Astrocyte (in vitro differentiated cells and primary cell): Measurements from ENCODE around the gene TMEM107. TPM values are rescaled to one million over a fixed set of nuclear protein-coding genes. Genes with fewer than 3 reads are reported as not detected.

Experiments
- DNase-seq: peaks from one replicate; pipeline ENCODE4 v3.0.0-alpha.2; 2010; ENCODE audit warnings: low read depth
- FAIRE-seq: peaks from 2 replicates; lab custom pipeline; 2011; peaks lifted over from hg19 to GRCh38; lab: Jason Lieb, UNC
- H2AFZ ChIP-seq: 2 replicates; pipeline ENCODE4 v1.6.0; 2012; ENCODE audit warnings: low read depth, low read length, inconsistent platforms
- H3K27ac ChIP-seq: 2 replicates; pipeline ENCODE4 v1.5.1; 2011; ENCODE audit warnings: low read depth, low read length, inconsistent platforms
- H3K27me3 ChIP-seq: 2 replicates; pipeline ENCODE4 v1.6.0; 2011; ENCODE audit warnings: low read length, inconsistent platforms; ENCODE audit not compliant: insufficient read depth
- H3K36me3 ChIP-seq: 2 replicates; pipeline ENCODE4 v1.5.1; 2011; ENCODE audit warnings: low read length, inconsistent platforms; ENCODE audit not compliant: insufficient read depth
- H3K4me1 ChIP-seq: 2 replicates; pipeline ENCODE4 v1.5.1; 2011; ENCODE audit warnings: low read length, inconsistent platforms; ENCODE audit not compliant: insufficient read depth
- H3K4me2 ChIP-seq: 2 replicates; pipeline ENCODE4 v1.6.0; 2012; ENCODE audit warnings: low read length, inconsistent platforms
- H3K4me3 ChIP-seq: 2 replicates; pipeline ENCODE4 v1.5.1; 2011; ENCODE audit warnings: low read depth, mild to moderate bottlenecking, low read length, inconsistent platforms; ENCODE audit not compliant: insufficient read depth
- H3K79me2 ChIP-seq: 2 replicates; pipeline ENCODE4 v1.6.0; 2012; ENCODE audit warnings: mild to moderate bottlenecking, low read length, inconsistent platforms; ENCODE audit not compliant: insufficient read depth
- H3K9ac ChIP-seq: 2 replicates; pipeline ENCODE4 v1.6.0; 2012; ENCODE audit warnings: mild to moderate bottlenecking, low read length, inconsistent platforms
- H3K9me3 ChIP-seq: 2 replicates; pipeline ENCODE4 v1.5.1; 2012; ENCODE audit warnings: low read depth, mild to moderate bottlenecking, low read length, inconsistent platforms; ENCODE audit not compliant: insufficient read depth
- H4K20me1 ChIP-seq: 2 replicates; pipeline ENCODE4 v1.6.0; 2012; ENCODE audit warnings: low read length, inconsistent platforms; ENCODE audit not compliant: insufficient read depth
- H3K27ac Mint-ChIP-seq: one replicate; pipeline ENCODE4 v1.8.0; 2021; ENCODE audit warnings: mild to moderate bottlenecking, mixed read lengths; ENCODE audit not compliant: unreplicated experiment
- H3K27me3 Mint-ChIP-seq: one replicate; pipeline ENCODE4 v1.8.0; 2021; ENCODE audit warnings: low read depth, mixed read lengths; ENCODE audit not compliant: unreplicated experiment
- H3K36me3 Mint-ChIP-seq: one replicate; pipeline ENCODE4 v1.8.0; 2021; ENCODE audit warnings: low read depth, mixed read lengths; ENCODE audit not compliant: unreplicated experiment
- H3K4me1 Mint-ChIP-seq: one replicate; pipeline ENCODE4 v1.8.0; 2021; ENCODE audit warnings: low read depth, mixed read lengths; ENCODE audit not compliant: unreplicated experiment
- H3K4me3 Mint-ChIP-seq: one replicate; pipeline ENCODE4 v1.8.0; 2021; ENCODE audit warnings: mild to moderate bottlenecking, moderate library complexity, mixed read lengths; ENCODE audit not compliant: unreplicated experiment
- H3K9me3 Mint-ChIP-seq: one replicate; pipeline ENCODE4 v1.8.0; 2021; ENCODE audit warnings: mild to moderate bottlenecking, mixed read lengths; ENCODE audit not compliant: unreplicated experiment
- EZH2 ChIP-seq: IDR thresholded peaks from 2 replicates; pipeline ENCODE4 v1.6.1; 2012; ENCODE audit warnings: mild to moderate bottlenecking, low read length, inconsistent platforms; ENCODE audit not compliant: insufficient read depth
- total RNA-seq: library from RNA; stranded (reverse); gene quantifications from 2 replicates; pipeline ENCODE4 v1.2.1, GENCODE V29; 2021
- TF ChIP-seq, protein P1 (sequence below): IDR thresholded peaks from 2 replicates; pipeline ENCODE4 v1.5.1; 2011; ENCODE audit warnings: low read depth, mild to moderate bottlenecking, inconsistent platforms, low read length, moderate library complexity; ENCODE audit not compliant: insufficient read depth

Gene TMEM107
- total RNA-seq, 1 donor from 2014 or later: 9.4 TPM

DNA sequence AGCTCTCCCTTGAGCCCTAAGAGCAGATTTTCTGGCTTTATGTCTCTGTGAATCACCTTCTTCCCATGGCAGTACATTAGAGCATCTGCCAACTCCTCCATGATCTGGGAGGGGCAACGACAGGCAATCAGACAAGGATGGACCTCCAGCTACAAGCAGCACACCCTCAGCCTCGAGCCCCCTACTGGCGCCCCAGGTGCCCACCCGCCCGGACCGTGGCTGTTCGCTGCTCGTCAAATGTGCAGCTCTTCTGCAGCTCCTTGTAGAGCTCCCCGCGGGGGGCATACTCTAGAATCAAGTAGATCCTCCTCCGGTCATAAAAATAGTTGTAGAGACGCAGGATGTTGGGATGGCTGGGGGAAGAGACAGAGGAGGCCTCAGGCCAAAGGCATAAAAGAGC, 30.4 kb upstream of the TMEM107 start:
- no peaks in the 10 kb centered on the region for H3K36me3 Mint-ChIP-seq
- peaks cover 39% of the 10 kb centered on the region for H3K79me2 ChIP-seq
- no peak for TF ChIP-seq EZH2
- TF ChIP-seq, protein P1, sequence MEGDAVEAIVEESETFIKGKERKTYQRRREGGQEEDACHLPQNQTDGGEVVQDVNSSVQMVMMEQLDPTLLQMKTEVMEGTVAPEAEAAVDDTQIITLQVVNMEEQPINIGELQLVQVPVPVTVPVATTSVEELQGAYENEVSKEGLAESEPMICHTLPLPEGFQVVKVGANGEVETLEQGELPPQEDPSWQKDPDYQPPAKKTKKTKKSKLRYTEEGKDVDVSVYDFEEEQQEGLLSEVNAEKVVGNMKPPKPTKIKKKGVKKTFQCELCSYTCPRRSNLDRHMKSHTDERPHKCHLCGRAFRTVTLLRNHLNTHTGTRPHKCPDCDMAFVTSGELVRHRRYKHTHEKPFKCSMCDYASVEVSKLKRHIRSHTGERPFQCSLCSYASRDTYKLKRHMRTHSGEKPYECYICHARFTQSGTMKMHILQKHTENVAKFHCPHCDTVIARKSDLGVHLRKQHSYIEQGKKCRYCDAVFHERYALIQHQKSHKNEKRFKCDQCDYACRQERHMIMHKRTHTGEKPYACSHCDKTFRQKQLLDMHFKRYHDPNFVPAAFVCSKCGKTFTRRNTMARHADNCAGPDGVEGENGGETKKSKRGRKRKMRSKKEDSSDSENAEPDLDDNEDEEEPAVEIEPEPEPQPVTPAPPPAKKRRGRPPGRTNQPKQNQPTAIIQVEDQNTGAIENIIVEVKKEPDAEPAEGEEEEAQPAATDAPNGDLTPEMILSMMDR: no peak

DNA sequence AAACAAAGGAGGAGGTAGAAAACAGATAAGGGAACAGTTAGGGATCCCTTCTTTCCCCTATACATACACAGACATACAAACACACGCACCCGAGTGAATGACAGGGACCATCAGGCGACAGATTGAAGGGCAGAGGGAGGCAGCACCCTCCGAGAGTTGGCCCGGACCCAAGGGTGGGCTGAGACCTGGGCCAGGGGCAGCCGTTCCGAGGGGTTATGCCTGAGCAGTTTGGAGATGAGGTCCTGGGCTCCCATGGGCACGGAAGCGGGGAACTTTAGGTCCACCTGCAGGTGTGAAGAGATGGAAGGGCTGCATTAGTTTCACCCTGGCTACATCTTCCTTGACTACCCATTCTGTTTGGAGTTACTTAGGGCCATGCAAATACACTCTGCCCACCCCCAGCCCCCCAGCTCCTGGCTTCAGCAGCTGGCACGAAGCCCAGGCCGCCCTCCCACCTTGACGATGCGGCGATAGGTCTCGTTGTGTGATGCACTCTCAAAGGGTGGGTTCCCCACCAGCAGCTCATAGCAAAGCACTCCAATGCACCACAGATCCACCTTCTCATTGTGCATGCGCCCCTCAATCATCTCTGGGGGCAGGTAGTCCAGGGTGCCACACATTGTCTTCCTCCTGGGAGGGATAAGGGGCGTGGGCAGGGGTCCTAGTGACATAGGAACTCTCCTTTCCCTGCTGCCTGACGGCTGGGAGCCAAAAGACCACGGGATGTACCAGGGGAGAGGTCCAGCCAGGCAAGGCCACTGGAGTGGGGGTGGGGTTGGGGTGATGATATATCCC, 28.8 kb upstream of the TMEM107 start:
- Mint-ChIP-seq H3K4me3 (peak overlapping the region; percentile 34), H3K4me1 (no peaks in the 10 kb centered on the region), H3K27ac (peak overlapping the region; percentile 41), H3K27me3 (no peaks in the 10 kb centered on the region), H3K36me3 (no peaks in the 10 kb centered on the region), H3K9me3 (no peaks in the 10 kb centered on the region)
- no peaks in the 10 kb centered on the region for H3K9me3 ChIP-seq
- TF ChIP-seq, protein P1: no peak
- no peak for TF ChIP-seq EZH2
- H3K4me2 ChIP-seq: no peak overlapping the region
- H2AFZ ChIP-seq: no peak overlapping the region
- FAIRE-seq: no peak
- no peak for DNase-seq
- H3K27me3 ChIP-seq: no peaks in the 10 kb centered on the region
- H3K4me1 ChIP-seq: peaks cover 4% of the 10 kb centered on the region
- peaks cover 3% of the 10 kb centered on the region for H3K36me3 ChIP-seq
- peaks cover 35% of the 10 kb centered on the region for H3K79me2 ChIP-seq
- H3K9ac ChIP-seq: no peak overlapping the region
- H3K4me3 ChIP-seq: no peak overlapping the region
- H4K20me1 ChIP-seq: peaks cover 5% of the 10 kb centered on the region
- H3K27ac ChIP-seq: no peak overlapping the region

More for the DNA sequence above, 30.4 kb upstream of the TMEM107 start:
- H3K4me2 ChIP-seq: no peak overlapping the region
- Mint-ChIP-seq H3K9me3 (no peaks in the 10 kb centered on the region), H3K4me1 (no peaks in the 10 kb centered on the region), H3K4me3 (no peak overlapping the region), H3K27me3 (no peaks in the 10 kb centered on the region), H3K27ac (no peak overlapping the region)
- peaks cover 3% of the 10 kb centered on the region for H3K36me3 ChIP-seq
- no peak overlapping the region for H2AFZ ChIP-seq
- H3K27me3 ChIP-seq: no peaks in the 10 kb centered on the region
- H3K9ac ChIP-seq: no peak overlapping the region
- no peaks in the 10 kb centered on the region for H3K9me3 ChIP-seq
- peaks cover 5% of the 10 kb centered on the region for H4K20me1 ChIP-seq
- no peak for DNase-seq
- H3K4me3 ChIP-seq: no peak overlapping the region
- H3K27ac ChIP-seq: no peak overlapping the region
- no peak for FAIRE-seq
- peaks cover 4% of the 10 kb centered on the region for H3K4me1 ChIP-seq
